H9 (cell line): ENCODE measurements around the gene SCN1B. TPM values are rescaled to one million over a fixed set of nuclear protein-coding genes. Genes with fewer than 3 reads are reported as not detected.

Experiments
- DNase-seq: peaks from one replicate; pipeline ENCODE4 v3.0.0-alpha.2; 2017
- H2AFZ ChIP-seq: one replicate; pipeline ENCODE4 v1.6.1; 2013; ENCODE audit warnings: mild to moderate bottlenecking, low read length, control low read depth, moderate library complexity
- H2AK5ac ChIP-seq: 2 replicates; pipeline ENCODE4 v1.6.1; 2013; ENCODE audit warnings: low read length, control low read depth, mixed read lengths; ENCODE audit not compliant: insufficient read length
- H2BK120ac ChIP-seq: one replicate; pipeline ENCODE4 v1.6.1; 2013; ENCODE audit warnings: low read depth, mild to moderate bottlenecking, low read length, control low read depth, inconsistent platforms; ENCODE audit not compliant: poor library complexity, severe bottlenecking
- H2BK12ac ChIP-seq: 2 replicates; pipeline ENCODE4 v1.6.1; 2013; ENCODE audit warnings: low read length, control low read depth, mixed read lengths, low read depth; ENCODE audit not compliant: insufficient read length
- H2BK15ac ChIP-seq: 2 replicates; pipeline ENCODE4 v1.6.1; 2013; ENCODE audit warnings: low read depth, low read length, control low read depth
- H2BK20ac ChIP-seq: one replicate; pipeline ENCODE4 v1.6.1; 2013; ENCODE audit warnings: low read depth, mild to moderate bottlenecking, low read length, control low read depth, inconsistent platforms; ENCODE audit not compliant: poor library complexity, severe bottlenecking
- H2BK5ac ChIP-seq: 2 replicates; pipeline ENCODE4 v1.6.1; 2013; ENCODE audit warnings: low read length, control low read depth, mixed read lengths; ENCODE audit not compliant: insufficient read length
- H3K14ac ChIP-seq: 2 replicates; pipeline ENCODE4 v1.6.1; 2013; ENCODE audit warnings: low read length, control low read depth; ENCODE audit not compliant: insufficient read depth
- H3K18ac ChIP-seq: 2 replicates; pipeline ENCODE4 v1.6.1; 2013; ENCODE audit warnings: low read depth, mild to moderate bottlenecking, mixed read lengths, low read length, control low read depth; ENCODE audit not compliant: insufficient read length
- H3K23ac ChIP-seq: 2 replicates; pipeline ENCODE4 v1.6.1; 2013; ENCODE audit warnings: low read length, control low read depth, mixed read lengths, low read depth; ENCODE audit not compliant: insufficient read length
- H3K23me2 ChIP-seq: 2 replicates; pipeline ENCODE4 v1.6.1; 2013; ENCODE audit warnings: low read depth, mild to moderate bottlenecking, mixed read lengths, low read length, control low read depth; ENCODE audit not compliant: insufficient read length, poor library complexity, severe bottlenecking
- H3K27ac ChIP-seq: 2 replicates; pipeline ENCODE4 v1.5.1; 2013; ENCODE audit warnings: low read length, control low read depth, mixed read lengths, low read depth; ENCODE audit not compliant: insufficient read length
- H3K27me3 ChIP-seq: 2 replicates; pipeline ENCODE4 v1.6.1; 2013; ENCODE audit warnings: low read length, control low read depth, inconsistent platforms; ENCODE audit not compliant: insufficient read depth
- H3K4ac ChIP-seq: 2 replicates; pipeline ENCODE4 v1.6.1; 2013; ENCODE audit warnings: low read depth, mild to moderate bottlenecking, control low read depth, inconsistent platforms, low read length, moderate library complexity
- H3K4me1 ChIP-seq: 2 replicates; pipeline ENCODE4 v1.6.1; 2013; ENCODE audit warnings: low read length, control low read depth, inconsistent platforms; ENCODE audit not compliant: insufficient read depth
- H3K4me2 ChIP-seq: 2 replicates; pipeline ENCODE4 v1.6.1; 2013; ENCODE audit warnings: low read length, control low read depth, mixed read lengths; ENCODE audit not compliant: insufficient read length, insufficient read depth
- H3K56ac ChIP-seq: 2 replicates; pipeline ENCODE4 v1.6.1; 2013; ENCODE audit warnings: low read depth, mild to moderate bottlenecking, mixed read lengths, low read length, control low read depth; ENCODE audit not compliant: insufficient read length
- H3K79me1 ChIP-seq: 2 replicates; pipeline ENCODE4 v1.6.1; 2013; ENCODE audit warnings: low read depth, mild to moderate bottlenecking, moderate library complexity, low read length, control low read depth, inconsistent platforms; ENCODE audit not compliant: insufficient read depth, poor library complexity, severe bottlenecking
- H3K79me2 ChIP-seq: 2 replicates; pipeline ENCODE4 v1.6.1; 2013; ENCODE audit warnings: low read length, control low read depth, inconsistent platforms; ENCODE audit not compliant: insufficient read depth
- H3K9ac ChIP-seq: 2 replicates; pipeline ENCODE4 v1.6.1; 2013; ENCODE audit warnings: low read length, control low read depth, mixed read lengths; ENCODE audit not compliant: insufficient read length; ENCODE audit errors: extremely low read depth
- H3K9me3 ChIP-seq: one replicate; pipeline ENCODE4 v1.6.1; 2013; ENCODE audit warnings: low read depth, low read length, inconsistent platforms; ENCODE audit not compliant: control insufficient read depth
- H3T11ph ChIP-seq: one replicate; pipeline ENCODE4 v1.6.1; 2013; ENCODE audit warnings: mild to moderate bottlenecking, low read length, control low read depth, inconsistent platforms
- H4K20me1 ChIP-seq: one replicate; pipeline ENCODE4 v1.6.1; 2013; ENCODE audit not compliant: control insufficient read depth, insufficient read length, insufficient read depth
- H4K5ac ChIP-seq: 2 replicates; pipeline ENCODE4 v1.6.1; 2013; ENCODE audit warnings: low read depth, mild to moderate bottlenecking, mixed read lengths, low read length, control low read depth; ENCODE audit not compliant: insufficient read length
- H4K8ac ChIP-seq: replicated peaks from 2 replicates; pipeline ENCODE4 v1.6.1; 2013; ENCODE audit warnings: low read length, control low read depth, mixed read lengths, low read depth; ENCODE audit not compliant: insufficient read length
- H4K91ac ChIP-seq: 2 replicates; pipeline ENCODE4 v1.6.1; 2013; ENCODE audit warnings: low read depth, mild to moderate bottlenecking, moderate library complexity, mixed read lengths, low read length, control low read depth; ENCODE audit not compliant: insufficient read length
- H3K27ac Mint-ChIP-seq, 3 experiments: 2 replicates in 2 of 3; 3 replicates in 1 of 3; pipeline ENCODE4 v1.8.0; 2020 to 2021; ENCODE audit warnings: mixed read lengths in 3 of 3, mild to moderate bottlenecking in 1 of 3, moderate library complexity in 1 of 3
- H3K27me3 Mint-ChIP-seq: 2 replicates; pipeline ENCODE4 v1.8.0; 2021; ENCODE audit warnings: low read depth, mild to moderate bottlenecking, moderate library complexity, mixed read lengths
- H3K36me3 Mint-ChIP-seq, 3 experiments: 2 replicates in 2 of 3; 3 replicates in 1 of 3; pipeline ENCODE4 v1.8.0; 2020 to 2021; ENCODE audit warnings: low read depth in 3 of 3, mixed read lengths in 3 of 3; ENCODE audit not compliant: insufficient read depth in 1 of 3
- H3K4me1 Mint-ChIP-seq, 2 experiments: 2 replicates each; pipeline ENCODE4 v1.8.0; 2020; ENCODE audit warnings: mixed read lengths in 2 of 2
- H3K4me3 Mint-ChIP-seq, 2 experiments: 2 replicates in 1 of 2; 3 replicates in 1 of 2; pipeline ENCODE4 v1.8.0; 2020 to 2021; ENCODE audit warnings: mild to moderate bottlenecking in 2 of 2, mixed read lengths in 2 of 2, moderate library complexity in 1 of 2
- H3K9me3 Mint-ChIP-seq, 2 experiments: 2 replicates in 1 of 2; 3 replicates in 1 of 2; pipeline ENCODE4 v1.8.0; 2020; ENCODE audit warnings: mild to moderate bottlenecking in 2 of 2, mixed read lengths in 2 of 2, moderate library complexity in 1 of 2
- WGBS: extraction: QIAGEN DNeasy Blood & Tissue Kit; methylation state at CpG from one replicate; pipeline ENCODE4 v1.1.7; 2013; ENCODE audit warnings: missing lambda C conversion rate, low lambda C conversion rate, mixed read lengths; ENCODE audit not compliant: insufficient read length; ENCODE audit errors: extremely low coverage; 5-methylcytosine and 5-hydroxymethylcytosine counted together
- total RNA-seq: library from RNA; stranded (reverse); gene quantifications from 2 replicates; pipeline ENCODE4 v1.2.1, GENCODE V29; 2021
- TF ChIP-seq, protein P1 (sequence below): fragments of 200-600 bp; sonication (generic); conservative IDR thresholded peaks from 3 replicates; pipeline ENCODE4 v1.8.0; 2021; ENCODE audit warnings: antibody characterized with exemption, mild to moderate bottlenecking

Gene SCN1B
- total RNA-seq, 1 experiment from 2014 or later = 3.8 TPM

DNA sequence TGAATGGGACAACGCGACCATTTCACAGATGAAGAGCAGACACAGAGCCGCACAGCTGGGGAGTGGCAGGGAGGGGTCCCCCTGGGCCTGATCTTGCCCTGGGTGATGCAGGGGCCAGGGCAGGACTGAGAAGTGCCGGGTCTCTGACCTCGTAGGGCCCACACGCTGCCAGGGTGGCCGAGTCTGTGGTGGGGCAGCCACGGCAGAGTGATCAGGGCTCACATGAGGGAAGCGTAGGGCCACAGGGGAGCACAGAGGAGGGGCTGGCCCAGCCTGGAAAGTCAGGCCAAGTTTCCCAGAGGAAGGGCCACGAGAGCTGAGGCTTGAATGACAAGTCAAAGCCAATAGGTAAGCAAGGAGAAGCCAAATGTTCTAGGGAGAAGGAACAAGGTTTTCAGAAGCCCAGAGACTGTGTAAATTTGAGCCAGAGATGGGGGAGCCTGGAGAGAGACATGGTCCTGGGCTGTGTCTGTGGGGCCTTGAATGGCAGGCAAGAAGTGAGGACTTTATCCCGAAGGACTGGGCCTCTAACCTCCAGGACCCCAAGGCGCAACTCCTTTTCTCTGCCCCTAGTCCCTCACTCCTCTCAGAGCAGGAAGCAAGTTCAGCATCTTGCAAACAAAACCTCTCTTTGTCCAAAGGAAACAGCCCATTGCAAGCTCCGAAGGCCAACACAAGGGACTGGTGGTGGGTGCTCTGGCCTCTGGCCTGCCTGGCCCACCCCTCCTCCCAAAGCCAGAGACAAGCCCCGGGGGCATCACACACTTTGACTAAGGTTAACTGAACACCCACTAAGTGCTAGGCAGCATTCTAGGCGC lies 53.6 kb downstream of the SCN1B start:
- no peaks in the 10 kb centered on the region; the same call in 1 of the 2 replicates for H3K4me1 ChIP-seq
- H3K27me3 Mint-ChIP-seq = peaks cover 3% of the 10 kb centered on the region; the same call in 1 of the 2 replicates

More for the DNA sequence above, 53.6 kb downstream of the SCN1B start:
- H3K27ac Mint-ChIP-seq = peak overlapping the region in 1 of 3 experiments; percentile 77; a peak in 1 of 7 replicates
- Histone ChIP-seq H3K14ac (peak overlapping the region; percentile 48), H3K23me2 (no peaks in the 10 kb centered on the region), H4K5ac (no peak overlapping the region), H4K20me1 (peaks cover 2% of the 10 kb centered on the region), H3K18ac (no peak overlapping the region), H4K8ac (no peak overlapping the region), H3K27ac (no peak overlapping the region), H3K4ac (no peak overlapping the region), H2AFZ (no peak overlapping the region), H3K79me2 (no peaks in the 10 kb centered on the region), H3K27me3 (no peaks in the 10 kb centered on the region), H2BK15ac (no peak overlapping the region), H3T11ph (no peak overlapping the region), H3K23ac (no peak overlapping the region), H2BK5ac (no peak overlapping the region), H3K79me1 (no peaks in the 10 kb centered on the region), H3K9me3 (no peaks in the 10 kb centered on the region), H3K4me2 (no peak overlapping the region), H3K56ac (no peak overlapping the region), H2BK12ac (no peak overlapping the region), H2AK5ac (no peak overlapping the region), H2BK20ac (no peak overlapping the region), H3K9ac (no peak overlapping the region), H4K91ac (no peak overlapping the region), H2BK120ac (no peak overlapping the region)
- H3K36me3 Mint-ChIP-seq = 0 out of 7 replicates have a peak, but pooled peaks cover 0 to 4% (median 0%) of the 10 kb centered on the region in 3 experiments
- TF ChIP-seq, protein P1, sequence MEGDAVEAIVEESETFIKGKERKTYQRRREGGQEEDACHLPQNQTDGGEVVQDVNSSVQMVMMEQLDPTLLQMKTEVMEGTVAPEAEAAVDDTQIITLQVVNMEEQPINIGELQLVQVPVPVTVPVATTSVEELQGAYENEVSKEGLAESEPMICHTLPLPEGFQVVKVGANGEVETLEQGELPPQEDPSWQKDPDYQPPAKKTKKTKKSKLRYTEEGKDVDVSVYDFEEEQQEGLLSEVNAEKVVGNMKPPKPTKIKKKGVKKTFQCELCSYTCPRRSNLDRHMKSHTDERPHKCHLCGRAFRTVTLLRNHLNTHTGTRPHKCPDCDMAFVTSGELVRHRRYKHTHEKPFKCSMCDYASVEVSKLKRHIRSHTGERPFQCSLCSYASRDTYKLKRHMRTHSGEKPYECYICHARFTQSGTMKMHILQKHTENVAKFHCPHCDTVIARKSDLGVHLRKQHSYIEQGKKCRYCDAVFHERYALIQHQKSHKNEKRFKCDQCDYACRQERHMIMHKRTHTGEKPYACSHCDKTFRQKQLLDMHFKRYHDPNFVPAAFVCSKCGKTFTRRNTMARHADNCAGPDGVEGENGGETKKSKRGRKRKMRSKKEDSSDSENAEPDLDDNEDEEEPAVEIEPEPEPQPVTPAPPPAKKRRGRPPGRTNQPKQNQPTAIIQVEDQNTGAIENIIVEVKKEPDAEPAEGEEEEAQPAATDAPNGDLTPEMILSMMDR = no peak
- no CpG with 5 or more reads among the region's 15 CpGs for WGBS
- H3K4me3 Mint-ChIP-seq = no peak overlapping the region
- peaks cover 5 to 11% of the 10 kb centered on the region in 2 experiments for H3K4me1 Mint-ChIP-seq
- peaks cover 0 to 3% of the 10 kb centered on the region in 2 experiments; a peak in 4 of 5 replicates for H3K9me3 Mint-ChIP-seq
- no peak for DNase-seq
